IMR-90 (cell line): ENCODE measurements around the gene TOM1. TPM values are rescaled to one million over a fixed set of nuclear protein-coding genes. Genes with fewer than 3 reads are reported as not detected.

Source experiments
- ATAC-seq: fragments of 200-7000 bp; cut with Tn5 transposase; 2 replicates; pipeline ENCODE4 v1.9.1; 2020; ENCODE audit warnings: low read depth, mild to moderate bottlenecking, moderate library complexity
- BruUV-seq: library from RNA; stranded (reverse); fragments of 400-500 nt; replicated peaks from 2 replicates; lab custom pipeline; 2021; lab: Mats Ljungman, UMichigan
- CTCF ChIA-PET: fragments of 300-600 bp; formaldehyde crosslinking; extraction: SDS; loops from one replicate; lab custom pipeline; 2021; ENCODE audit warnings: antibody characterized with exemption; lab: Yijun Ruan, JAX
- POLR2A ChIA-PET: fragments of 300-600 bp; sonication (Branson Sonifier 250); formaldehyde crosslinking; loops from one replicate; lab custom pipeline; 2022; ENCODE audit warnings: antibody characterized with exemption; ENCODE audit not compliant: unreplicated experiment; lab: Charles Lee
- DNase-seq: peaks from one replicate; pipeline ENCODE4 v3.0.0; 2013
- H2AFZ ChIP-seq: replicated peaks from 2 replicates; pipeline ENCODE3; 2013; ENCODE audit warnings: low read length, mild to moderate bottlenecking; ENCODE audit not compliant: poor library complexity
- H2AK5ac ChIP-seq: 2 replicates; pipeline ENCODE4 v1.6.1; 2013; ENCODE audit warnings: low read depth, low read length, inconsistent platforms
- H2AK9ac ChIP-seq: replicated peaks from 2 replicates; pipeline ENCODE3; 2013; ENCODE audit warnings: mild to moderate bottlenecking, low read depth, low read length, moderate library complexity; ENCODE audit not compliant: poor library complexity
- H2BK120ac ChIP-seq: 2 replicates; pipeline ENCODE4 v1.6.1; 2013; ENCODE audit warnings: low read depth, low read length, inconsistent platforms
- H2BK15ac ChIP-seq: 3 replicates; pipeline ENCODE4 v1.6.1; 2013; ENCODE audit warnings: low read depth, low read length, inconsistent platforms
- H2BK20ac ChIP-seq: 2 replicates; pipeline ENCODE4 v1.6.1; 2013; ENCODE audit warnings: low read depth, mild to moderate bottlenecking, inconsistent platforms, low read length, moderate library complexity
- H2BK5ac ChIP-seq: 2 replicates; pipeline ENCODE4 v1.6.1; 2013; ENCODE audit warnings: mild to moderate bottlenecking, low read depth, low read length, inconsistent platforms; ENCODE audit not compliant: poor library complexity, severe bottlenecking
- H3K14ac ChIP-seq: replicated peaks from 2 replicates; pipeline ENCODE4 v1.6.1; 2013; ENCODE audit warnings: low read depth, low read length, inconsistent platforms
- H3K18ac ChIP-seq: 2 replicates; pipeline ENCODE4 v1.6.1; 2013; ENCODE audit warnings: low read depth, low read length, control low read depth
- H3K23ac ChIP-seq: 2 replicates; pipeline ENCODE4 v1.6.1; 2013; ENCODE audit warnings: low read depth, low read length, inconsistent platforms
- H3K27ac ChIP-seq: 2 replicates; pipeline ENCODE4 v1.5.1; 2013; ENCODE audit warnings: mild to moderate bottlenecking, control low read depth, low read length; ENCODE audit not compliant: insufficient read depth
- H3K27me3 ChIP-seq: 2 replicates; pipeline ENCODE4 v1.6.1; 2013; ENCODE audit warnings: low read length; ENCODE audit not compliant: control insufficient read depth, insufficient read depth
- H3K36me3 ChIP-seq: 2 replicates; pipeline ENCODE4 v1.6.1; 2013; ENCODE audit warnings: low read length, mixed read lengths; ENCODE audit not compliant: control insufficient read depth, insufficient read depth
- H3K4ac ChIP-seq: 2 replicates; pipeline ENCODE4 v1.6.1; 2013; ENCODE audit warnings: low read depth, low read length, inconsistent platforms
- H3K4me1 ChIP-seq: 2 replicates; pipeline ENCODE4 v1.6.1; 2013; ENCODE audit warnings: low read length, mixed read lengths; ENCODE audit not compliant: control insufficient read depth, insufficient read depth
- H3K4me2 ChIP-seq: 2 replicates; pipeline ENCODE4 v1.6.1; 2013; ENCODE audit warnings: low read depth, mild to moderate bottlenecking, control low read depth, low read length, moderate library complexity
- H3K4me3 ChIP-seq: 2 replicates; pipeline ENCODE4 v1.5.1; 2013; ENCODE audit warnings: low read depth, mild to moderate bottlenecking, control low read depth, low read length, moderate library complexity; ENCODE audit not compliant: insufficient read depth
- H3K56ac ChIP-seq: 2 replicates; pipeline ENCODE4 v1.6.1; 2013; ENCODE audit warnings: low read length, inconsistent platforms; ENCODE audit not compliant: insufficient read depth; ENCODE audit errors: extremely low read depth
- H3K79me1 ChIP-seq, 2 experiments: 2 replicates each; pipeline ENCODE4 v1.6.1; 2013; ENCODE audit warnings: low read length in 2 of 2, inconsistent platforms in 1 of 2, low read depth in 1 of 2
- H3K9ac ChIP-seq: 2 replicates; pipeline ENCODE4 v1.6.1; 2013; ENCODE audit warnings: low read depth, low read length, control low read depth
- H3K9me1 ChIP-seq: 2 replicates; pipeline ENCODE4 v1.6.1; 2013; ENCODE audit warnings: low read length, inconsistent platforms; ENCODE audit not compliant: insufficient read depth
- H3K9me3 ChIP-seq: 2 replicates; pipeline ENCODE4 v1.6.1; 2013; ENCODE audit warnings: low read length; ENCODE audit not compliant: control insufficient read depth, insufficient read depth
- H4K20me1 ChIP-seq: 2 replicates; pipeline ENCODE4 v1.6.1; 2013; ENCODE audit warnings: low read length, inconsistent platforms; ENCODE audit not compliant: insufficient read depth
- H4K5ac ChIP-seq: 2 replicates; pipeline ENCODE4 v1.6.1; 2013; ENCODE audit warnings: mild to moderate bottlenecking, low read depth, low read length, control low read depth
- H4K8ac ChIP-seq, 2 experiments: 2 replicates each; pipeline ENCODE4 v1.6.1; 2013; ENCODE audit warnings: low read depth in 2 of 2, low read length in 2 of 2, control low read depth in 1 of 2, inconsistent platforms in 1 of 2
- H4K91ac ChIP-seq: 2 replicates; pipeline ENCODE4 v1.6.1; 2013; ENCODE audit warnings: low read depth, low read length, inconsistent platforms; ENCODE audit not compliant: insufficient read depth
- BHLHE40 ChIP-seq: fragments of 150-350 bp; IDR thresholded peaks from 2 replicates; pipeline ENCODE4 v1.6.1; 2016; ENCODE audit warnings: mild to moderate bottlenecking, low read depth, low read length
- CEBPB ChIP-seq: IDR thresholded peaks from 2 replicates; pipeline ENCODE4 v1.6.1; 2012; ENCODE audit warnings: low read depth, low read length, improper control_type of control experiment
- FOS ChIP-seq: fragments of 150-350 bp; IDR thresholded peaks from 2 replicates; pipeline ENCODE4 v1.6.1; 2016; ENCODE audit warnings: low read depth, low read length
- MAFK ChIP-seq: IDR thresholded peaks from 2 replicates; pipeline ENCODE4 v1.6.1; 2012; ENCODE audit warnings: low read depth, low read length, improper control_type of control experiment
- MAZ ChIP-seq: IDR thresholded peaks from 2 replicates; pipeline ENCODE4 v1.6.1; 2012; ENCODE audit warnings: low read depth, mild to moderate bottlenecking, low read length, improper control_type of control experiment, moderate library complexity, borderline replicate concordance
- RAD21 ChIP-seq: IDR thresholded peaks from 2 replicates; pipeline ENCODE4 v1.6.1; 2012; ENCODE audit warnings: low read length, improper control_type of control experiment
- WGBS, 2 experiments: methylation state at CpG; one replicate each; pipeline versions ENCODE4 v1.1.5 to v1.1.7; 2013; ENCODE audit warnings: missing lambda C conversion rate in 2 of 2; ENCODE audit not compliant: insufficient read length in 1 of 2; ENCODE audit errors: extremely low coverage in 2 of 2; 5-methylcytosine and 5-hydroxymethylcytosine counted together
- dilution Hi-C: fragments of 300-500 bp; cut with HindIII; formaldehyde crosslinking; loops from one replicate; pipeline ENCODE4 v1.14.3; 2018; ENCODE audit warnings: low sequenced_read_pairs; ENCODE audit not compliant: unreplicated experiment
- in situ Hi-C: fragments of 300-500 bp; cut with MboI; formaldehyde crosslinking; loops from 3 replicates; pipeline ENCODE4 v1.14.3; 2019; ENCODE audit warnings: low sequenced_read_pairs, inconsistent platforms, mixed read lengths
- intact Hi-C: fragments of 100-400 bp; cut with micrococcal nuclease; formaldehyde crosslinking; loops from 2 replicates; pipeline ENCODE4 v1.10.0; 2022
- polyA plus RNA-seq, 3 experiments: library from polyadenylated mRNA; depleted of rRNA; stranded (reverse); fragments of >200 nt; gene quantifications; 2 replicates each; pipeline ENCODE4 v1.2.3, GENCODE V29; 2012; ENCODE audit warnings: low replicate concordance in 1 of 3
- total RNA-seq: library from RNA; depleted of rRNA; stranded (reverse); fragments of >200 nt; gene quantifications from 2 replicates; pipeline ENCODE4 v1.2.3, GENCODE V29; 2012
- TF ChIP-seq, protein P1 (sequence below): fragments of 150-350 bp; IDR thresholded peaks from 2 replicates; pipeline ENCODE4 v1.6.1; 2017; ENCODE audit warnings: mild to moderate bottlenecking, antibody characterized with exemption, low read length, low read depth
- TF ChIP-seq, protein P2 (sequence below): fragments of 150-350 bp; IDR thresholded peaks from 2 replicates; pipeline ENCODE4 v1.6.1; 2016; ENCODE audit warnings: low read depth, mild to moderate bottlenecking, low read length, moderate library complexity, borderline replicate concordance

The TOM1 gene
- total and polyA plus RNA-seq, 2 of the 4 experiments (the other 2 are of a cell fraction) = 38.0 to 46.4 TPM

DNA sequence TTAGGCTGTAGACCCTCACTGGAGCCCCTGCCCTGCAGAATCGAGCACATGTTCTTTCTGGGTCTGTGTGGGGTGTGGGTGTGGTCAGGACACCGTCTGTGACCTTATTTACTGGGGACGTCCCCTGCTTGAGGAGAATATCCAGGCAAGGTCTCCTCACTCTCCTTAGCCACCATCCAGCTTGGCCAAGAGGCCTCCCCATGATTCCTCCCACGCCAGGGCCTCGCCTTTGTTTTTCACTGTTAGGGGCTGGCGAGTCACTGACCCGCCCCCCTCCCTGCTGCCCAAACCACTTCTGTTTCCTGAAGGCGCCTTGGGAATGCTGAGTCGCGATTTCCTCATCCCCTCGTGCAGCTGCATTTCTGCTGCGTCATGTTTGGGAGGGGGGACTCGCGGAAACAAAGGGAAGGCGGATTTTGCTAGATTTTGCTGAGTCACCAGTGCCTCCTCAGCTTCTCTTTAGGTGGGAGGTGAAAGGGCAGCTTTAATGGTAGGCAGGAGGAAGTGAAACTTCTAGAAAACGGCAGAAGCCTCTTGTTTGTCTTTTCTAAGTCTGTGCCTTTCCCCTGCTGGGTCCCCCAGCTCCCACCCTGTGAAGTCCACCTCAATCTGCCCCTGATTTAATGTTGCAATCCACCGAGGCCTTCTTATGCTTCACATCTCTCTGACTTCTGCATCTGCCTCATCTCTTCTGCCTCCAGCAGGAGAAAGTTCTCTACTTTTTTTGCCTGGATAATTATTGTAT is 77.2 kb downstream of the TOM1 start (continued):
- TF ChIP-seq, protein P1, sequence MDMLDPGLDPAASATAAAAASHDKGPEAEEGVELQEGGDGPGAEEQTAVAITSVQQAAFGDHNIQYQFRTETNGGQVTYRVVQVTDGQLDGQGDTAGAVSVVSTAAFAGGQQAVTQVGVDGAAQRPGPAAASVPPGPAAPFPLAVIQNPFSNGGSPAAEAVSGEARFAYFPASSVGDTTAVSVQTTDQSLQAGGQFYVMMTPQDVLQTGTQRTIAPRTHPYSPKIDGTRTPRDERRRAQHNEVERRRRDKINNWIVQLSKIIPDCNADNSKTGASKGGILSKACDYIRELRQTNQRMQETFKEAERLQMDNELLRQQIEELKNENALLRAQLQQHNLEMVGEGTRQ = no peak; the same call in 1 of the 2 replicates

DNA sequence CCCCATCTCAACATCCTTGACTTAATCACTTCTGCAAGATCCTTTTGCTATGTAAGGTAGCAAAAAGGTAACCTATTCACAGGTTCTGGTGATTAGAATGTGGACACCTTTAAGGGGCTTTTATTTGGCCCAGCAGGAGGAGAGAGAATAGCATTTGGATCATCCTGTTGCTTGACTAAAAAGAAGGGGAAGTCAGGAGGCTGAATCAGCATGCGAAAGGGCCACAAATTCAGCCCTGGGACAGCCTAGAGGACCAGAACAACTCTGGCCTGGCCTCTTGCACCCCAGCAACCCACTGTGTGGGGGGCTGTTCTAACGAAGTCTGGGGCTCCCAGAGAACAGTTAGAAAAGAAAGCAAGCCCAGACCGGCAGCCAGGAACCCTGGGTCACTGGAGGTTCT is 78.0 kb downstream of the TOM1 start:
- WGBS, 2 experiments = 100% methylated on average over 1 of the region's 3 CpGs; no CpG with 5 or more reads in 1 of the 2 experiments
- in situ Hi-C loops = no loop called here
- BruUV-seq = no TSS peak
- peaks cover 19% of the 10 kb centered on the region; the same call in 1 of the 2 replicates for H3K9me1 ChIP-seq
- intact Hi-C loops = no loop called here
- H2BK5ac ChIP-seq = peak overlapping the region; percentile 72
- H4K91ac ChIP-seq = peak overlapping the region; percentile 96
- peak overlapping the region; percentile 8 for H2AFZ ChIP-seq
- ChIA-PET POLR2A (no interaction called here), CTCF (no interaction called here)
- no peak overlapping the region for H3K4me3 ChIP-seq
- no peak overlapping the region for H3K4me2 ChIP-seq
- peak overlapping the region; percentile 90 for H2BK20ac ChIP-seq
- peak overlapping the region; percentile 58; the same call in 1 of the 2 replicates for H3K23ac ChIP-seq
- H3K27ac ChIP-seq = peak overlapping the region; percentile 5; the same call in 1 of the 2 replicates
- dilution Hi-C loops = no loop called here
- H3K18ac ChIP-seq = peak overlapping the region; percentile 92
- H4K20me1 ChIP-seq = peaks cover under 1% of the 10 kb centered on the region; the same call in 1 of the 2 replicates
- H3K9me3 ChIP-seq = no peaks in the 10 kb centered on the region
- peak overlapping the region; percentile 23; the same call in 2 of the 3 replicates for H2BK15ac ChIP-seq
- peak overlapping the region; percentile 78 for H3K14ac ChIP-seq
- H3K4me1 ChIP-seq = peaks cover 31% of the 10 kb centered on the region
- H3K9ac ChIP-seq = no peak overlapping the region
- H2AK9ac ChIP-seq = peak overlapping the region; percentile 66
- H3K79me1 ChIP-seq = peaks cover 11 to 24% of the 10 kb centered on the region in 2 experiments
- DNase-seq (no peak), ATAC-seq (no peak)
- H3K56ac ChIP-seq = peak overlapping the region; percentile 55; the same call in 1 of the 2 replicates
- no peaks in the 10 kb centered on the region for H3K36me3 ChIP-seq
- H2AK5ac ChIP-seq = peak overlapping the region; percentile 89
- TF ChIP-seq MAFK (no peak), CEBPB (no peak), RAD21 (no peak), MAZ (no peak), BHLHE40 (no peak), FOS (no peak)
- TF ChIP-seq, protein P1 = no peak
- TF ChIP-seq, protein P2, sequence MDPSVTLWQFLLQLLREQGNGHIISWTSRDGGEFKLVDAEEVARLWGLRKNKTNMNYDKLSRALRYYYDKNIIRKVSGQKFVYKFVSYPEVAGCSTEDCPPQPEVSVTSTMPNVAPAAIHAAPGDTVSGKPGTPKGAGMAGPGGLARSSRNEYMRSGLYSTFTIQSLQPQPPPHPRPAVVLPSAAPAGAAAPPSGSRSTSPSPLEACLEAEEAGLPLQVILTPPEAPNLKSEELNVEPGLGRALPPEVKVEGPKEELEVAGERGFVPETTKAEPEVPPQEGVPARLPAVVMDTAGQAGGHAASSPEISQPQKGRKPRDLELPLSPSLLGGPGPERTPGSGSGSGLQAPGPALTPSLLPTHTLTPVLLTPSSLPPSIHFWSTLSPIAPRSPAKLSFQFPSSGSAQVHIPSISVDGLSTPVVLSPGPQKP = no peak
- H4K8ac ChIP-seq = peak overlapping the region; percentile 96 to 97
- peak overlapping the region; percentile 95 for H4K5ac ChIP-seq
- H3K27me3 ChIP-seq = no peaks in the 10 kb centered on the region
- H3K4ac ChIP-seq = peak overlapping the region; percentile 92
- peak overlapping the region; percentile 94 for H2BK120ac ChIP-seq
